Liver (tissue), 3 donors: Measurements from ENCODE around the gene RPS2.

Source experiments
- GABPA ChIP-seq, 2 donors: IDR thresholded peaks in 1 of 2; conservative IDR thresholded peaks in 1 of 2; 2 replicates each; pipeline ENCODE4 v1.6.1; 2016; ENCODE audit warnings: antibody characterized with exemption in 2 of 2, mild to moderate bottlenecking in 1 of 2, moderate library complexity in 1 of 2
- MAX ChIP-seq: IDR thresholded peaks from 2 replicates; pipeline ENCODE4 v1.6.1; 2016; ENCODE audit warnings: antibody characterized with exemption
- RAD21 ChIP-seq, 2 donors: IDR thresholded peaks; 2 replicates each; pipeline ENCODE4 v1.6.1; 2016; ENCODE audit warnings: antibody characterized with exemption in 2 of 2, mild to moderate bottlenecking in 2 of 2
- REST ChIP-seq: IDR thresholded peaks from 2 replicates; pipeline ENCODE4 v1.6.1; 2016; ENCODE audit warnings: antibody characterized with exemption, mild to moderate bottlenecking
- YY1 ChIP-seq: IDR thresholded peaks from 2 replicates; pipeline ENCODE4 v1.6.1; 2016; ENCODE audit warnings: antibody characterized with exemption, mild to moderate bottlenecking
- TF ChIP-seq, protein P1 (sequence below): fragments of 150-350 bp; IDR thresholded peaks from 2 replicates; pipeline ENCODE4 v1.5.1; 2017; ENCODE audit warnings: improper control_type of control experiment, low read depth, low read length; ENCODE audit not compliant: missing input control
- donor health status: healthy.
- donor health status: healthy.

DNA sequence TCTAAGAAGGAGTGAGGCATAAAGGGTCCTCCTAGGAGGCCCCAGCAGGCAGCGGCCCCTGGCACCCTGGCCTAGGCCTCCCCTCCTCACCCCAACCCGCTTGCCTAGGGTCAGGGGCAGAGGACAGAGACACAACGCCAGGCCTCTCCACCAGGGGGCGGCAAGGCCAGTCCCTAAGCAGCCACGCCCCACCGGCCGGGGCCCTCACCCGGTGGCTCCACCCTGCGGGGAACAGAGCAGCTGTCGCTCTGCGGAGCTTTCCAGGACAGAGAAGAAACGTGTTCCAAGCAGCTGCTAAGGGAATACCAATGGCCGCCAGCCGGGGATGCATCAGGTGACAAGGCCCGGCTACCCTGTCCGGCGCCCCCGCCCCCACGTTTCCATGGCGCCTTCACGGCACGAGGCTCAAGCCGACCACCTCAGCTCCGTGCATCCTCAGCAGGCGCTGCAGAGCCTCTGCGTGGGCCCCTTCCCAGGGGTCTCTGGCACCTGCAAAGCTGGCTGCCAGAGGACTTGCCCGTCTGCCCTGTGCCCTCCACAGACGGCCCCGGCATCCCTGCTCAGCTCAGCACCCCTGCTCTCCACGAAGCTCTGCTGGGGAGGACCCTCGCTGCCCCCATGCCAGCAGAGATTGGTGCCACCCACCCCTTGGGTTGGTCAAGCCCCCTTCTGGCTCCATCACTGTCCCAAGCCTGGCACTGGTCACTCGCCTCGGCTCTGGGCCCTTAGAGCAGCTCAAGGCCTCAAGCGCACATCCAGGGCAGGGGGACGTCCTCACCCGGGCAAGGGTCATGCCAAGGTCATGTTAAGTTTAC is 39.4 kb upstream of the RPS2 start:
- TF ChIP-seq, protein P1, sequence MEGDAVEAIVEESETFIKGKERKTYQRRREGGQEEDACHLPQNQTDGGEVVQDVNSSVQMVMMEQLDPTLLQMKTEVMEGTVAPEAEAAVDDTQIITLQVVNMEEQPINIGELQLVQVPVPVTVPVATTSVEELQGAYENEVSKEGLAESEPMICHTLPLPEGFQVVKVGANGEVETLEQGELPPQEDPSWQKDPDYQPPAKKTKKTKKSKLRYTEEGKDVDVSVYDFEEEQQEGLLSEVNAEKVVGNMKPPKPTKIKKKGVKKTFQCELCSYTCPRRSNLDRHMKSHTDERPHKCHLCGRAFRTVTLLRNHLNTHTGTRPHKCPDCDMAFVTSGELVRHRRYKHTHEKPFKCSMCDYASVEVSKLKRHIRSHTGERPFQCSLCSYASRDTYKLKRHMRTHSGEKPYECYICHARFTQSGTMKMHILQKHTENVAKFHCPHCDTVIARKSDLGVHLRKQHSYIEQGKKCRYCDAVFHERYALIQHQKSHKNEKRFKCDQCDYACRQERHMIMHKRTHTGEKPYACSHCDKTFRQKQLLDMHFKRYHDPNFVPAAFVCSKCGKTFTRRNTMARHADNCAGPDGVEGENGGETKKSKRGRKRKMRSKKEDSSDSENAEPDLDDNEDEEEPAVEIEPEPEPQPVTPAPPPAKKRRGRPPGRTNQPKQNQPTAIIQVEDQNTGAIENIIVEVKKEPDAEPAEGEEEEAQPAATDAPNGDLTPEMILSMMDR = peak; percentile 80
- peak; percentile 71 to 85 for TF ChIP-seq RAD21 (IDR thresholded peaks at IDR 0.05)
- TF ChIP-seq REST = no peak
- TF ChIP-seq YY1 = no peak
- TF ChIP-seq MAX = no peak
- no peak for TF ChIP-seq GABPA (IDR thresholded peaks at IDR 0.05 in 1 of 2, conservative IDR thresholded peaks at IDR 0.05 in 1 of 2)
